Dermis lymphatic vessel endothelial cell (primary cell): ENCODE data around the gene DHFR2. TPM values are rescaled to one million over a fixed set of nuclear protein-coding genes. Genes with fewer than 3 reads are reported as not detected.

Source experiments
- total RNA-seq: library from RNA; depleted of rRNA; stranded (reverse); fragments of >200 nt; gene quantifications from 2 replicates; pipeline ENCODE4 v1.2.1, GENCODE V29; 2014

The DHFR2 gene
- 2.6 and 4.9 TPM in 2 replicates for total RNA-seq

GRCh38 chr3:94062513-94063404 is at the start of gene DHFR2, which contains the start of gene NSUN3:
Gene DHFR2 (minus strand): TSS chr3:94062916. CDS start chr3:94061511, 1,405 bp downstream.
Gene NSUN3 (plus strand): TSS chr3:94063061. CDS start chr3:94063127, 66 bp downstream.

GRCh38 chr3:94028093-94028837 is 34.5 kb downstream of the DHFR2 start, which contains the start of gene STX19:
Gene STX19 (minus strand): TSS chr3:94028597. CDS start chr3:94015269, 13,328 bp downstream.

Other genes starting within 250 kb of the DHFR2 start
- 17.3 and 32.7 TPM in 2 replicates for gene PROS1, start 89.0 kb downstream of the DHFR2 start, total RNA-seq
- gene ARL13B, start 82.8 kb downstream of the DHFR2 start, total RNA-seq = 10.0 and 10.4 TPM in 2 replicates
- gene STX19, start 34.3 kb downstream of the DHFR2 start, total RNA-seq = not detected in 2 replicates
- gene NSUN3, start 145 bp upstream of the DHFR2 start, total RNA-seq = 18.0 and 20.9 TPM in 2 replicates